ENCODE data around the gene CEP112.

DNA sequence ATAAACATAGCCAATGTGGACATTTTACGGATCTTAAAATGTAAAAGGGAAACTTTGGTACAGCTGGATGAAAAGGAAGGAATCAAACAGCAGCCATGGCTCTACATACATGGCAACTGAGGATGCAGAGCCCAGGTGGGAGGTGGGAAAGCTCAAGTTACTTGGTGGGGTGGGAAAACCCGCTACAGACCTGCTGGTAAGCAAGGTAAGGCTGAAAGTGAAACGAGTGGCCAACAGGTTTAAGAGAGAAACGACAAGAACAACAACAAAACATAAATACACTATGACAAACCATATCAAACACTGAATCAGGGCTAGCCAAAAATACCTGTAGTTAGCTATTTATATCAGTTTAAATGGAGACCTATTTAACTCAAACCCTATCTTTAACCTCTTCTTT is 185.3 kb downstream of the CEP112 start:
- TF ChIP-seq, protein P1, sequence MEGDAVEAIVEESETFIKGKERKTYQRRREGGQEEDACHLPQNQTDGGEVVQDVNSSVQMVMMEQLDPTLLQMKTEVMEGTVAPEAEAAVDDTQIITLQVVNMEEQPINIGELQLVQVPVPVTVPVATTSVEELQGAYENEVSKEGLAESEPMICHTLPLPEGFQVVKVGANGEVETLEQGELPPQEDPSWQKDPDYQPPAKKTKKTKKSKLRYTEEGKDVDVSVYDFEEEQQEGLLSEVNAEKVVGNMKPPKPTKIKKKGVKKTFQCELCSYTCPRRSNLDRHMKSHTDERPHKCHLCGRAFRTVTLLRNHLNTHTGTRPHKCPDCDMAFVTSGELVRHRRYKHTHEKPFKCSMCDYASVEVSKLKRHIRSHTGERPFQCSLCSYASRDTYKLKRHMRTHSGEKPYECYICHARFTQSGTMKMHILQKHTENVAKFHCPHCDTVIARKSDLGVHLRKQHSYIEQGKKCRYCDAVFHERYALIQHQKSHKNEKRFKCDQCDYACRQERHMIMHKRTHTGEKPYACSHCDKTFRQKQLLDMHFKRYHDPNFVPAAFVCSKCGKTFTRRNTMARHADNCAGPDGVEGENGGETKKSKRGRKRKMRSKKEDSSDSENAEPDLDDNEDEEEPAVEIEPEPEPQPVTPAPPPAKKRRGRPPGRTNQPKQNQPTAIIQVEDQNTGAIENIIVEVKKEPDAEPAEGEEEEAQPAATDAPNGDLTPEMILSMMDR (conservative IDR thresholded peaks at IDR 0.05 in 1 of 2, IDR thresholded peaks at IDR 0.05 in 1 of 2; ENCODE audit: low read depth in 1 of 2, low read length in 2 of 2), result no peak
- no peak for TF ChIP-seq EZH2 (IDR thresholded peaks at IDR 0.05; ENCODE audit: low read length, missing control alignments)

Data from fibroblast of lung (primary cell).